Measurements from ENCODE around the gene NOX1. TPM values are rescaled to one million over a fixed set of nuclear protein-coding genes. Genes with fewer than 3 reads are reported as not detected.

NOX1 gene
- total and polyA plus RNA-seq, 7 donors: not detected

- Histone ChIP-seq H3K27ac (no peak overlapping the region), H3K9me3 (no peaks in the 10 kb centered on the region), H3K27me3 (ENCODE audit: insufficient read depth in 3 of 3, low read length in 2 of 3) (peaks cover 0 to 10% (median 0%) of the 10 kb centered on the region in 3 donors), H3K4me3 (no peak overlapping the region), H3K36me3 (ENCODE audit: insufficient read depth in 1 of 2, low read depth in 1 of 2) (peaks cover 0 to 80% of the 10 kb centered on the region in 2 donors), H3K4me1 (no peaks in the 10 kb centered on the region)
- WGBS, 3 donors: 91 to 98% (median 97%) methylated on average over 9 of the region's 9 CpGs
- DNase-seq (no peak), ATAC-seq (no peak)
- intact Hi-C loops (cut with DNase I): loop anchor here in 1 of 2 donors (10.0 kb wide), 1 partner anchor 184 kb away; no protein-coding TSS in a partner anchor
- TF ChIP-seq CTCF (IDR thresholded peaks at IDR 0.05): no peak
These were observed 43.6 kb downstream of the NOX1 start for GRCh38 chrX:100830547-100830946.

- DNase-seq (no peak), ATAC-seq (no peak)
- TF ChIP-seq CTCF (IDR thresholded peaks at IDR 0.05): no peak
- peaks cover 0 to 83% of the 10 kb centered on the region in 2 donors for H3K36me3 ChIP-seq (ENCODE audit: insufficient read depth in 1 of 2, low read depth in 1 of 2)
- WGBS, 3 donors: 78 to 94% (median 90%) methylated on average over 5 of the region's 5 CpGs
- no peak overlapping the region for H3K27ac ChIP-seq
- no peaks in the 10 kb centered on the region for H3K4me1 ChIP-seq
- no peaks in the 10 kb centered on the region for H3K9me3 ChIP-seq
- intact Hi-C loops (cut with DNase I): loop anchor here in 1 of 2 donors (10.0 kb wide), 1 partner anchor 185 kb away; no protein-coding TSS in a partner anchor
- H3K27me3 ChIP-seq (ENCODE audit: insufficient read depth in 3 of 3, low read length in 2 of 3): peaks cover 0 to 10% (median 0%) of the 10 kb centered on the region in 3 donors
- H3K4me3 ChIP-seq: no peak overlapping the region
These were observed 44.0 kb downstream of the NOX1 start for GRCh38 chrX:100830143-100830542.

- Histone ChIP-seq H3K4me3 (no peak overlapping the region), H3K27me3 (ENCODE audit: insufficient read depth in 3 of 3, low read length in 2 of 3) (peaks cover 0 to 10% (median 0%) of the 10 kb centered on the region in 3 donors), H3K4me1 (no peaks in the 10 kb centered on the region), H3K9me3 (no peaks in the 10 kb centered on the region), H3K27ac (no peak overlapping the region), H3K36me3 (ENCODE audit: insufficient read depth in 1 of 2, low read depth in 1 of 2) (peaks cover 0 to 87% of the 10 kb centered on the region in 2 donors)
- WGBS, 3 donors: 68 to 79% (median 69%) methylated on average over 2 of the region's 2 CpGs
- intact Hi-C loops (cut with DNase I): loop anchor here in 1 of 2 donors (10.0 kb wide), 1 partner anchor 185 kb away; no protein-coding TSS in a partner anchor
- ATAC-seq (no peak), DNase-seq (no peak)
- TF ChIP-seq CTCF (IDR thresholded peaks at IDR 0.05): no peak
These were observed 44.4 kb downstream of the NOX1 start for GRCh38 chrX:100829730-100830129.

- Histone ChIP-seq H3K27me3 (ENCODE audit: insufficient read depth in 3 of 3, low read length in 2 of 3) (peaks cover 0 to 9% (median 0%) of the 10 kb centered on the region in 3 donors), H3K27ac (peak within 1 kb of the TSS; percentile 58), H3K4me3 (peak within 1 kb of the TSS; percentile 77), H3K4me1 (no peaks in the 10 kb centered on the region), H3K9me3 (no peaks in the 10 kb centered on the region), H3K36me3 (ENCODE audit: insufficient read depth in 1 of 2, low read depth in 1 of 2) (peaks cover 0 to 33% of the 10 kb centered on the region in 2 donors)
- intact Hi-C loops (cut with DNase I): no loop called here
- peak; percentile 14 for TF ChIP-seq CTCF (IDR thresholded peaks at IDR 0.05)
- 0 to 31% (median 1%) methylated on average over 34 to 49 of the region's 49 CpGs for WGBS, 3 donors
- DNase-seq (peak; percentile 80 to 89), ATAC-seq (peak; percentile 95 to 100 (median 100))
These were observed 54.1 kb downstream of the NOX1 start, which contains the start of gene CSTF2 for GRCh38 chrX:100819837-100820666. Gene CSTF2 (plus strand): TSS chrX:100820391. CDS start chrX:100820417, 26 bp downstream.
